Measurements from ENCODE around the gene HS6ST3.

Gene HS6ST3

DNA sequence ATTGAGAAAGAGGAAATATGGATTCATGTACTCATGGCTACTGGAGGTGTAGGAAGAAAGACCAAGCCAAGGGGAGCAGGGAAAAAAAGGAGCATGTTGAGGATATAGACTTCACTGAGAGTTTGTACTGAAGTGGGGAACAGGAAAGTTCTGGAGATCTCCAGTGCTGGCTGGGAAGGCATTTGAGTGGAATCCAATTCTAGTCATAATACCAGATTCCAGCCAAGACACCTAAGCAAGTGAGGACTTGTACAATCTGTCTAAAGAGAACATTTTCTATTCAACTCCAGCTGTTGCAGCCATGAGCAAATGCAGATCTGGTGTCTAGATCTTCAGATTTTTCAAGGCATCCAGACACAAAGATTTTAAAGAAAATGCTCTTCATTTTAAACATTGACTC is 491.8 kb downstream of the HS6ST3 start:
- no peak for DNase-seq
- in situ Hi-C loops (cut with MboI; ENCODE audit: low pct_unique_long_range_greater_than_20kb, low sequenced_read_pairs), result no loop called here

DNA sequence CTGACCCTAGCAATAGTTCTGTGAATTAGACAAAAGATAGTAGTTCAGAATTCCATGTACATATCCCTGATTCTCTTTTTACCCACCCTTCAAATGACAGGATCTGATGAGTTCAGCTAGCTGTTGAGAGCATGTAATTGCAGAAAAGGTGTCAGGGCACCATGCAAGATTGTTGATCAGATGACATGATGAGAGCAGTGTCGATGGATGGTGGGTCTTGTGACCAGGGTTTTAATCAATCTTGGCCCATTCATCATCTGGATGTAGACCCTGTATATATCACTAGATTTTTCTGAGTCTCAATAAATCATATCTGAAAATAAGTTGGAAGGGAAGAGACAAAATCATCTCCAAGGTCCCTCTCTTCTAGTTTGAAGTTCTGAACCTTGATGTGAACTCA is 525.3 kb downstream of the HS6ST3 start:
- in situ Hi-C loops (cut with MboI; ENCODE audit: low pct_unique_long_range_greater_than_20kb, low sequenced_read_pairs), result no loop called here
- DNase-seq, result no peak

DNA sequence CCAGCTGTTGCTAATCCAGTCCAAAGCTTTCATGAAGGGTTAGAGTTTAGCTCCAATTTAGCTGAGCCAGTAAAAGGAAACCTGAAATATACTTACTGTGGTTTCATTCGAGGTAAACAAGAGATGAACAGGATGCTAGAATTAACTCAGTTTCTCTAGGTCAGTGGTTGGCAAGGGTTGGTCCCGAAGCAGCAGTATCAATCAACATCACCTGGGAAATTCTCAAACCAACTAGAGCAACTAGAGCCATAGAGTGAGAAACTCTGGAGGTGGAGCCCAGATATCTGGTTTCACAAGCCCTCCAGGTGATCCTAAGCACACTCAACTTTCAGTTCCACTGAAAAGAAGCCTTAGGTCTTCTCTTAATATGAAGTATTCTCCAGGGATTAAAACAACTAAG is 527.6 kb downstream of the HS6ST3 start:
- in situ Hi-C loops (cut with MboI; ENCODE audit: low pct_unique_long_range_greater_than_20kb, low sequenced_read_pairs), result no loop called here
- no peak for DNase-seq

DNA sequence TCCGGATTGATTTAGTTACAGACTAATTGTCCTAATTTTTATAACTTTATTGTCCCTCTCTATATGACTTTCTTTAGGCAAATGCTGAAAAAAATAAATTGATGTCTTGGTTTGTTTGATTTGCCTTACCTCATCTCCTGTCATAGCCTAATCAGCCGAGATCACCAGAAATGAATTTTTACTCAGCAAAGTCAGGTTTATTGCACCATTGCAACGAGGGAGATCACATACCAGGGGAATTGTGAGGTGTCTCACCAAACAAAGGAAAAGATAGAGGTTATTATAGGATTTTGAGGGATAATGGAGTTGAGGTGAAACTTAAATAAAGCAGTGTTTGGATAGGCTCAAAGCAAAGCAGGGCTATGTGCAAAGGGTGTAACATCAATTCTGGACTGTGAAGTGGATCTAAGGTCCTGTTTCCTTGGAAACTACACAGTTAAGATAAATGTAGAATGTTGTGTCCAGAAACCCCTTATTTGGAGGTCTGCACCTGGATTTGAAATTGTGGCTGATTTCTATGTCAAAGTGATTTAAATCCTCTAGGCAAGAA is 531.8 kb downstream of the HS6ST3 start:
- in situ Hi-C loops (cut with MboI; ENCODE audit: low pct_unique_long_range_greater_than_20kb, low sequenced_read_pairs), result no loop called here
- no peak for DNase-seq

DNA sequence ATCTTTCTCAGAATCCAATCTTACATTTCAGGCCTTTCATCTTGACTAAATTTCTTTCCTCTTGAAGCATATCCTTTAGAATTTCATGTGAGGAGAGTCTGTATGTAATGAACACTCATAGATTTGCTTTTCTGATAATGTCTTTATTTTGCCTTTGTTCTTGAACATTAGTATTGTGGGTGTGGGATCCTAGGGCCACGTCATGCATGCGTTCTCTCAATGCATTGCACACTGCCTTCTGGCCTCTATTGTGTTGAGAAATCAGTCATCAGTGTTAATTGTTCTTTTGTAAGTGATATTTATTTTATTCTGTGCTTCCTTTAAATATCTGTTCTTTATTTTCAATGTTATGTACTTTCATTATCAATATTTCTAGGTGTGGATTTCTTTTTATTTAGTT is 539.4 kb downstream of the HS6ST3 start:
- DNase-seq, result no peak
- in situ Hi-C loops (cut with MboI; ENCODE audit: low pct_unique_long_range_greater_than_20kb, low sequenced_read_pairs), result no loop called here

DNA sequence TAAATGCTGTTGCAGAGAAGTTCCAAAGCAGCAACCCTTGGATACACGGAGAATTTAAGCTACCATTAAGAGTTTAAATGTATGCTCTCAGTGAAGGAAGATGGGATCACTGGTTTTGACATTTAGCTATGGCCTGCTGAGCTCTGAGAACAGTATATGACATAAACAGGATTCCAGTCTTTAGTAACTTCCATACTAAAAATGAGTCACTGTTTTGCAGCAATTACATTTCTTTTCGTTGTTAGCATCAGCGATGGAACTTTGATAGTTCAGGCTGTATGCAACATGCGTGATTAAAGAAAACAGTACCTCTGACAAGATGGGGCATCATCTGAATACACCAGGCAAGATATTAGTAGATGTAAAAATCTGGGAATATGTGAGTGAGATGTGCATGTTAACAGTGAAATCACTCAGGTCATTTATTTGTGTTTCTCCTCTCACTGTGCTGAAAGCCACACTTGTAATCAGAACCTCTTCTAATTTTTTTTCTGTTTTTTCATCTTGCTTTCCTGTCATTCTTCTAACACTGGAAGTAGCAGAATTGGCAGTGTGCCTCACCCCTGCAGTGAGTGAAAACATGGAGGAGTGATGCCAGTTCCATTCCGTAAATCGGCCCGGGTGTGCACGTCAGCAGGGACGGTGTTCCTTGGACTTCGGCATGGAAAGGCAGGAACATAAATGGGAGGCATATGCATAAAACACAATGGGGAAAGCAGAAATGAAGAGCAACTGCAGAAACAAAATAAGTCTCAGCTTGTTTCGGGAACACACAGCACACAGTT is 542.8 kb downstream of the HS6ST3 start:
- no peak for DNase-seq
- in situ Hi-C loops (cut with MboI; ENCODE audit: low pct_unique_long_range_greater_than_20kb, low sequenced_read_pairs), result no loop called here

DNA sequence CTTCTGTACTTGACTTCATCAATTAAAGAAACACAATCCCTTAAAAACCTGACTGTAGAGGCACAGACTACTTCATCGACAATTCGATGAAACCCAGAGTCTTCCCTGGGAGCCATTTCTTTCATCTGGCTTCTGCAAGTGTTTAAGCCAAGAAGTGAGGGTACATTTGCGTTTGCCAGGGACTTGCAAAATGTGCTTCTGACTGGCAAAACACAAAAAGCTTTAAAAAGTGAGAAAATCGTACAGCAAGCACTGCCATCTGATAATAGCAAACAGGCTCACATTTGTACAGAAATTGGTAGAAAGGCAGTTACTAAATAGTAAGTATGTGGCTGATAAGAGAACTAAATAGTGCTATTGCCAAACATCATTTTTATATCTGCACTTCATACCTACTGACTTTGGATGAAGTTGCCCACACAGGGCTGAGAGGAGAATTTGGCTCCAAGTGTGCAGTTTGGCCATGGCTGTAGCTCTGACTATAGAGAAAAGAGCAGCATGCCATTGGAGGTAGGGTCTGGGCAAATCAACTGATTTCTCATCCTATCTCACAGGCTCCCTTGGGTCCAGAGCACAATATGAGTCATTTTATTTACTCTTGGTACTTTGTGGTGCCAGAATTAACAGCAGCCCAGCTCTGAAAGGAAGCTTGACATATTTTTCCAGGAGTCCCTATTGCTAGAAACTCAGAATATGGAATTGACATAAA is 546.2 kb downstream of the HS6ST3 start:
- in situ Hi-C loops (cut with MboI; ENCODE audit: low pct_unique_long_range_greater_than_20kb, low sequenced_read_pairs), result no loop called here
- no peak for DNase-seq

DNA sequence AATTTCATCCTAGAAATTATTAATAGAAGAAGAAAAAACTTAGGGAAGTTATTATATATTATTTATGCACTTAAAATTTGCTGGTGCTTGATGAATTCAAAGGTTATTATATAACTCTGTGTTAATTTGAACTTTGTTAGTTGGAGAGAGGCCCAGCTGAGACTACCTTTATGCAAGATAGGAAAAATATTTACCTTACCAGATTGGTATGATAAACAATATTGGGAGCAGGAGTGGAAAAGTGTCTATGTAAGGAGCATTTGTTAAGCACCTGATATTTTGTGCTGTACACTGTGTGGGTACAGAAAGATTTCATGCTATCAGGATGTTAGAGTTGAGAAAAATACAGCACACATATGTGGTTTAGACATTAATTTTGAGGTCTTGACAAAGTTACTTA is 547.1 kb downstream of the HS6ST3 start:
- in situ Hi-C loops (cut with MboI; ENCODE audit: low pct_unique_long_range_greater_than_20kb, low sequenced_read_pairs), result no loop called here
- DNase-seq, result no peak

DNA sequence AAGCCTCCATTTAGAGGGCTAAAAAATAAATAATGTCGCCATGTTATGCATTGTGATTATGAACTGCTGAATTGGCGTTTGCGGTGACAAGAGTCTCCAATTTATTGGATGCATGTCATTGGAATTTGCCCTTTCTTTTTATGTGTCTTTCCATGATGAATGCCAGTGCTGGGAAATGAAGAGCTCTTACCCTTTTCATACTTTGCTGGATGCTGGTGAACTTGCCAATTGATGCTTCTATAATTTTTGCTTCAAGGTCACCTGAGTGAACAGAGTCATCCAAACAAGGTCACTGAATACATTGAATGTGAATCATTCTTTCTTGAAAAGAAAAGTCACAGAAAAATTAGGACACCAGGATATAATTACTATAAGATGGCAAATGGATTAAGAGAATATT is 556.2 kb downstream of the HS6ST3 start:
- DNase-seq, result no peak
- in situ Hi-C loops (cut with MboI; ENCODE audit: low pct_unique_long_range_greater_than_20kb, low sequenced_read_pairs), result no loop called here

DNA sequence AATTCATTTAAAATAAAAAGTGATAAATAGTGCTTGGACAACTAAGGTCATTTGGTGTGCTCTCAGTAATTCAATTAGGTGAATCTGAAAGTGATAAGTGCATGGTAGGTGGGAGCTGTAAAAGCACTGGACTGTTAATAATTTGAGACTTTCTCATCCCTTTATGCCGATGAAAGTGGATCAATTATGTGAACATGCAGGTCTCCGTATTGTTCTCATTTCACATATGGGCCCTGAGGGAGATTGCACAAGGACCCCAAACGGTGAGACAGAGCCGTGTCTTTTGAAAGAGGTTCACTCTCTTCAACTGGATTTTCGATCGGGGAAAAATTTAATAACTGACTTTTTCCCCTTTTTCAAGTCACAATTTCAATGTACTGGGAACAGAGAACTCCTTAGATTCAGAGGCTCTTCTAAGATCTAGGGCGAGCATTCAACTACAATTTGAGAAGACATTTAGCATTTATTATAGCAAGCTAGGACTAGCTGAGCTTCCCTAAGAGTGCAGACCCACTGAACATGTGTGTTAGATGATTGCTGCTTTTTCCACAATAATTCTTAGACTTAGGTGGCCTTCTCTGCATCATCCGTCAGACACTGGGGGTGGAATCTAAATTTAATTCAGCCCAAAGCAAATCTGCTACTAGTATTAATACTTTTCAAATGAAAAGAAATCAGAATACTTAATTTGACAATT is 556.8 kb downstream of the HS6ST3 start:
- in situ Hi-C loops (cut with MboI; ENCODE audit: low pct_unique_long_range_greater_than_20kb, low sequenced_read_pairs), result no loop called here
- DNase-seq, result no peak

DNA sequence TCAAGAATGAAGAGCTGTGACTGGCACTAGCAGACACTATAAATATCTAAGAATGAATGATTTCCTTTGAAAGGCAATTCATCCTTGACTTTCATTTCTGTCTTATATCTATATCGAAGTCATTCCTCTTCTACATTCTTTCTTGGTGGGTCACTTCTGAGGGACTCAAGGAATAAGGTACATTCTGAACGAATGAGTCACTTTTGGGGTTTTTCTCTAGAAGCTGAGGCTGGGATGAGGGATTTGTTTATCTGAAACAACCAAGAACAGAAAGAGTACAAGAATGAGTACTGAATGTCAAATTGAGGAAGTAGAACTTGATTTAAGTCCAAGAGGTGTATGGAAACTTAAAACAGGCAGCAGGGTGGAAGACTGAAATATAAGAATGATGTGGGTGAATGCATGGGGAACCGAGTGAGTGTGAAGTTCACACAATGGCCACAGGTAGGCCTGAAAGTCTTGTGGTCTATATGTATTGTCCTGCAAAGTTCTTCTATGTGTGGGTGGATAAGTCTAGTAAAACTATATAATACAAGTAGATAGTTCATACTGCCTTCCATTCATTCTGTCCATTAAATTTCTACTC is 560.5 kb downstream of the HS6ST3 start:
- DNase-seq, result no peak
- in situ Hi-C loops (cut with MboI; ENCODE audit: low pct_unique_long_range_greater_than_20kb, low sequenced_read_pairs), result no loop called here

DNA sequence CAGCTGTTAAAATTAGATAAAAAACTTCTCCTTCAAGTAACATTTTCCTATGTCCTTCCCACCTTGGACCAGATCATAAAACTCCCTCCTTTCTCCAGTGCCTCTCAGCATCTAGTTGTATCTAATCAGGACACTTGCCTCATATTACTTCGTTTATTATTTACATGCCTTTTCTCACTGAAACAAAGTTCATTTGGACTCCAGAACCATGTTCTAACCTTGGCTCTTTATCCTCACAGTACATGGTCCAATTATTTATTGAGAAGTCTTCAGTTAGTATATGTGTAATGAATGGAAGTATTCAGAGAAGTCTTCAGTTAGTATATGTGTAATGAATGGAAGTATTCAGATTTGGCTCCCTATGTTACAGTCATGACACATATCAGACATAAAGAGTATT is 561.7 kb downstream of the HS6ST3 start:
- DNase-seq, result no peak
- in situ Hi-C loops (cut with MboI; ENCODE audit: low pct_unique_long_range_greater_than_20kb, low sequenced_read_pairs), result no loop called here

DNA sequence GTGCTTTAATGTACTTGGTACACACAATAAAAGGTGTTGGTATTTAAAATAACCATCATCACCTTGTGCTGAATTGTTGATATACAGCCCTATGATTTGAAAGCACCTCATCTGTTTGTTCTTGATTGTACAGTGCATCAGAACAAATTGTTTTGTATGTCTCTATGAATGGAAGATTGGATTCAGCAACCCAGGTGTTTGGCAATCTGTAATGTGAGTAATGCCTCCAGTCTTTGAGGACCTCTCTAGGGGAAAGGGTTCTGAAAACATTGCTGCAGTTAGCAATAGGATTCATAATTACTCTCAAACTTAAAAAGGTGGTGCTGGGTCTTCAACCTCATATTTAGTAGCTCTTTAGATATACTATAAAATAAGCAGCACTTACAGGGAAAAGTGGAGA is 562.6 kb downstream of the HS6ST3 start:
- DNase-seq, result no peak

DNA sequence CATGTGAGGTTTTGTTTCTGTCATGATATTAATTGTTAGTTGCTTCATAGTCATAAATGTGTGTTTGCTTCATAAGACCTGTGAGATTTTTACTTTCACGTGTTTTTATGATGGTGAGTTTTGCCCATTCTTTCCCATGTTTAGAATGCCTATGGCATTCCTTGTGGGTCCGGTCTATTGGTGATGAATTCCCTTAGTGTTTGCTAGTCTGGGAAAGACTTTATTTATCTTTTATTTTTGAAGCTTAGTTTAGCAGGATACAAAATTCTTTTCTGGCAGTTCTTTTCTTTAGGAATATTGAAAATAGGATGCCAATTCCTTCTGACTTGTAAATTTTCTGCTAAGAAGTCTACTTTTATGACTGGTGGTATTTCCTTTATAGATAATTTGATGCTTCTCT is 571.7 kb downstream of the HS6ST3 start:
- no peak for DNase-seq
- in situ Hi-C loops (cut with MboI; ENCODE audit: low pct_unique_long_range_greater_than_20kb, low sequenced_read_pairs), result no loop called here

More for the DNA sequence above, 562.6 kb downstream of the HS6ST3 start:
- in situ Hi-C loops (cut with MboI; ENCODE audit: low pct_unique_long_range_greater_than_20kb, low sequenced_read_pairs), result no loop called here

DNA sequence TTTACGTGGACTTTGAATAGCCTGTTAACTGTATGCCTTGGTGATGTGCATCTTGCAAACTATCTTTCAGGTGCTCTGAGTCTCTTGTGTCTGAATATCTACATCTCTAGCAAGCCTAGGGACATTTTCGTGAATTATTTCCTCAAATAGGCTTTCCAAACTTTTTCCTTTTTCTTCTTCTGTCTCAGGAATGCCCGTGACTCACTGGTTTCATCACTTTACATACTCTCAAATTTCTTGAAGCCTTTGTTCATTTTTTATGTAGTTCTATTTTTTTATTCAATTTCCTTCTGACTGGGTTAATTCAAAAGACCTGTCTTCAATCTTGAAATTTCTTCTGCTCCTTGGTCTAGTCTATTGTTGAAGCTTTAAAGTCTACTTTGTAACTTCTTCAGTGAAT is 572.1 kb downstream of the HS6ST3 start:
- no peak for DNase-seq
- in situ Hi-C loops (cut with MboI; ENCODE audit: low pct_unique_long_range_greater_than_20kb, low sequenced_read_pairs), result no loop called here

DNA sequence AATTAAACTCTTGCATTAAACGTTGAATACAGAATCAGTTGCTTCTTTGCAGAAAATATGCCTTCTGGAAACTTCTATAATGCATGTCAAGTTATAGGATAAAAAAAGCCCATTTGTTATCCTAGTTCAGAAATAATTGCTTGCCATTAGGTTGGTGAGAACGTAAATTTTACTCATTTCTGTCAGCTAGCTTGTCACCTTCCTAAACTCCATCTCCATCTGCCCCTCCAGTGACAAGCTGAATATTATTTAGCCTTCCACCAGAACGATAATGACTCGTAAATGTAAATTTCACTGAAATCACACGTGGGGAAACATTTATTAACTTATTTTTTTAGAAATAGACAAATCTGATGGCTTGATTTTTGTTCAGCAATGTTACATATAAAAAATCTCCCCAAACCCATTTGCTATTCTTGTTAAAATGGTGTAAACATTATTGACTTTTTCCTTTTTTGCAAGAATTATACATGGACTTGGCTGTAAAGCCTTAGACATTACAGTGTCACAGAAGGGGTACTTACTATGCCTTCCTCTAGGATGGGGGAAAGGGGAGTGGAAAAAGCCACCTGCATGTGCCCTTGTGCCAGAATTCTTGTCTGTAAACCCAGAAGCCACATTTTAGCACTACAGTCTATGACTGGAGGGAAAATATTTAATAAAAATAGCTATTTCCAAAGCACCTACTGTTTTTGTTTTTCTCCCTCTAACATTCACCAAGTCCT is 577.5 kb downstream of the HS6ST3 start:
- in situ Hi-C loops (cut with MboI; ENCODE audit: low pct_unique_long_range_greater_than_20kb, low sequenced_read_pairs), result no loop called here
- no peak for DNase-seq

DNA sequence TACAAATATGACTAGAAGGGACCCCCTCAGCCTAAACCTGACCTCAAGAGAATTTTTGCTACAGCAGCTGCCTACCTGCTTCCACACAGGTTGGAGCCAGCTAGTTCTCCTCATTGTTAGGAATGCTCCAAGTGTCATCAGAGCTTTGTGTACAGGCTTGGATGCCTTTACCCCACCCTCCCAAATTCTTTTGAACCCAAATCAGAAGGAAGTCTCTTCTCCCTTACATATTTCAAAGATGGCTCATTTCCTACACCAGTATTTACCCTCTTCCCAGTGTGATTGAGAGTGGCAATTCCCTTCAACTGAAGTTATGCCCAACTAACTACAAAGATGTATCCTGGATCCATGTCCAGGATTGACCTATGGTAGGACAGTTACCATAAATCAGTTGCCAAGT is 581.2 kb downstream of the HS6ST3 start:
- in situ Hi-C loops (cut with MboI; ENCODE audit: low pct_unique_long_range_greater_than_20kb, low sequenced_read_pairs), result no loop called here
- no peak for DNase-seq

DNA sequence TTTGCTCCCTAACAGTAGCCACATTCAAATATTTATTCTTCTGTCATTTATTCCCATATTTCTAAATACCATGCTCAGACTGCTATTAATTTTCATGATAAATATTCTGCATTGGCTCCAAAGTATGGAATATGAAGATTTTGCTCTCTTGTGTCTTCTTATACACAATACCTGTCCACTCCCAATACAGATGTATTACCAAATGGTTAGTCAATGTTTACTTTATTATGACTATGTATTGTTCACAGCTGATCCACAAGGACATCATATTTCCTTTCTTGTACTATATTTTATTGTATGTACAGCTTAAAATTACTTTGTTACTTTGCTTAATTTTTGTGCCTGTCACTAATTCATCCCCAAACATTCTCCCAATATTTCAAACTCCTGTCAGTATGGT is 582.1 kb downstream of the HS6ST3 start:
- no peak for DNase-seq
- in situ Hi-C loops (cut with MboI; ENCODE audit: low pct_unique_long_range_greater_than_20kb, low sequenced_read_pairs), result no loop called here

DNA sequence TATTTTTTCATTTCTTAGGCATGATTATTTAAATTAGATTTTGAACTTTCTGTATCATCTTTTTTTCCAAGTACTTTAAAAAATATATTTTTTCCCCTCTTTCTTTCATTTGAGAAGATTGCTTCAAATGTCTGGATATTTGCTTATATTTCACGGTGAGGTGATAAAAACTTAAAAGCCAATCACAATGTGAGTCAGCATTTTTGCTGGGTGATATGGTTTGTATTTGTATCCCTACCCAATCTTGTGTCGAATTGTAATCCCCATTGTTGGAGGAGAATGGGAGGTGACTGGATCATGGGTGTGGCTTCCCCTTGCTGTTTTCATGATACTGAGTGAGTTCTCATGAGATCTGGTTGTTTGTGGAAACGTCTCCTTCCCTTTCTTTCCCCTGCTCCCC is 583.9 kb downstream of the HS6ST3 start:
- no peak for DNase-seq
- in situ Hi-C loops (cut with MboI; ENCODE audit: low pct_unique_long_range_greater_than_20kb, low sequenced_read_pairs), result no loop called here
